Hematopoietic multipotent progenitor cell (in vitro differentiated cells): ENCODE data around the gene PARVG. TPM values are rescaled to one million over a fixed set of nuclear protein-coding genes. Genes with fewer than 3 reads are reported as not detected.

Experiments used
- DNase-seq, 3 donors: peaks; one replicate each; pipeline ENCODE4 v3.0.0-alpha.2; 2011 to 2015; ENCODE audit warnings: low read depth in 2 of 3, low spot score in 2 of 3
- total RNA-seq: library from RNA; depleted of rRNA; stranded (reverse); fragments of >200 nt; gene quantifications from one replicate; pipeline ENCODE4 v1.2.3, GENCODE V29; 2012

Gene PARVG
- total RNA-seq, 1 donor = 133 TPM

GRCh38 chr22:44179196-44179988 is 1.3 kb upstream of the PARVG start:
- DNase-seq = no peak

- DNase-seq = no peak
Measured at GRCh38 chr22:44179989-44180705, 578 bp upstream of the PARVG start.

DNA sequence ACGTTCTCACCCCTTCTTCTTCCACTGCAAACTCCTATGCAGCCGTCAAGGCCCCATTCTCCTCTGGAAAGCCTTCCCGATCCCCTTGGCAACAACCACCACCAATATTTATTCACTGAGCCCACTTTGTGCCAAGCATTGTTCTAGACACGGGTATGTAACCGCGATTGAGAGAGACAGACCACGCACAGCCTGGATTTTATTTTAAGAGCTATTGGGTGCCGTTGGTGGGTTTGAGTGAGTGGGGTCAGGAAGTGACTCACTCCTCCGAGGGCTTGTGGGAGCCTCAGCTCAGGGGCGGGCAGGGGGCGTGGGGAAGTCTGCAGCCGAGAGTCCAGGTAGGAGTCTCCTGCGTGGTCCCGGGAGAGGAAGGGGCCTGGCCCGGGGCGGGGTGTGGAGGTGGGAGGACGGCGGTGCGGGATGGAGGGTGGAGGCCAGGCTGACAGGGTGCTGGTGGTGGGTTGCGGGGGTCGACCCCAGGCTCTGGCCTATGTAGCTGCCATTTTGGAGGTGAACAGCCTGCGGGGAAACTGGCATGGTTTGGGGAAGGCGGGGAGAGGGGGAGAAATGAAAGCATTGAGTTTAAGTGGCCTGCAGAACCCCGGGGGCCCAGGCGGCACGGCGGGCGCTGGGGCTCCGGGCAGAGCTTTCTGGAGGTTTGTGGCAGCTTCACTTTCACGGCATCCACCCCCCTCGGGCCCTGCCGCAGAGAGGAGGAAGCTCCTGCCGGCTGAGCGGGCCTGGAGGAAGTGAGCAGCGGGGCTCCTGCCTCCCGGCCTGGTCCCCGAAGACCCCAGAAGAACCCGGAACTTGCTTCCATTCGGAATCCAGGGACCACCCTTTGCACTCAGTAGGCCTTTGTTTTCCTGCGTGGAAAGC is 547 bp downstream of the PARVG start:
- peak; percentile 35 to 90 (median 89) for DNase-seq

- DNase-seq = peak in 2 of 3 donors; percentile 10 to 44
Measured at GRCh38 chr22:44181912-44182587, 1.3 kb downstream of the PARVG start.

DNA sequence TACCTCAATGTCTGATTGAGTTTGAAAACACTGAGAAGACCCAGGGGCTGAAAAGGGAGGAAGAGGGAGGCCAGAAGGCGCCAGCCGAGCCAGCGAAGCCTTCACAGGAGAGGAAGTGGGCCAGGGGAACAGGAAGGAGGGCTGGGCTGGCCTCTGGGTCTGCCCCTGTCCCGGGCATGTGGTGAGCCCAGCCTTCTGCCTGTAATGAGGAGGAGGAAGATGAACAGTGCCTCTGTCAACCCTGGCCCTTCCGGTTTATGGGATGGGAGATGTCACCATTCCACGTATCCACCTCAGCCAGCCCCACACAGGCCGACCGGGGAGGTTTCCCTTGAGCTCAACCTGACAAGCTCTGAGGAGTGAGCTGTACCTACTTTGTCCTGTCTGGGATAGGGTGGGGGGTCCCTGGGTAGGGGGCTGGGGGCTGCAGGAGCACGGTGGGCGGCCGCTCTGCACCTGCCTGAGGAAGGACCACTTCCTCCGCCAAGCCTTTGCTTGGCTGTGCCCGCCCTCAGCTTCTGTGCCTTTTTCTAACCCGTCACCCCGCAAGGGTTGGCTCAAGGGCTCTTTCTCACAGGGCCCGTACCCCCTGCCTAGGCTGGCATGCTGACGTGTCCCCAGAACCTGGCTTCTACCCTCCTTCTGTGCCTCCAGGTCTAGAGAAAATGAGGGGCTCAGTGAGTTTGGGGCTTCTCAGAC is 2.0 kb downstream of the PARVG start:
- DNase-seq = peak in 2 of 3 donors; percentile 64 to 72

DNA sequence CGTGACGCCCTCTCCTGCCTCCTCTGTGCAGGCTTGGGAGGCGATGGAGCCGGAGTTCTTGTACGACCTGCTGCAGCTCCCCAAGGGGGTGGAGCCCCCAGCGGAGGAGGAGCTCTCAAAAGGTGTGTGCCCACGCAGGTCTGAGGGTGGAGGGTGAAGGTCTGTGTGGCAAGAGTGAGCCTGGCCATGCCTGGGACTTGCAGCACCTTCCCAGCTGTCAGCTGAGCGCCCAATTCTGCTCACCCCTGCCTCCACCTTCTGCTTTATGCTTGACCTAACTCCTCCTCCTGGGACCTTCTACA is 2.5 kb downstream of the PARVG start:
- DNase-seq = no peak

GRCh38 chr22:44184006-44184405 is 3.3 kb downstream of the PARVG start:
- DNase-seq = no peak

DNA sequence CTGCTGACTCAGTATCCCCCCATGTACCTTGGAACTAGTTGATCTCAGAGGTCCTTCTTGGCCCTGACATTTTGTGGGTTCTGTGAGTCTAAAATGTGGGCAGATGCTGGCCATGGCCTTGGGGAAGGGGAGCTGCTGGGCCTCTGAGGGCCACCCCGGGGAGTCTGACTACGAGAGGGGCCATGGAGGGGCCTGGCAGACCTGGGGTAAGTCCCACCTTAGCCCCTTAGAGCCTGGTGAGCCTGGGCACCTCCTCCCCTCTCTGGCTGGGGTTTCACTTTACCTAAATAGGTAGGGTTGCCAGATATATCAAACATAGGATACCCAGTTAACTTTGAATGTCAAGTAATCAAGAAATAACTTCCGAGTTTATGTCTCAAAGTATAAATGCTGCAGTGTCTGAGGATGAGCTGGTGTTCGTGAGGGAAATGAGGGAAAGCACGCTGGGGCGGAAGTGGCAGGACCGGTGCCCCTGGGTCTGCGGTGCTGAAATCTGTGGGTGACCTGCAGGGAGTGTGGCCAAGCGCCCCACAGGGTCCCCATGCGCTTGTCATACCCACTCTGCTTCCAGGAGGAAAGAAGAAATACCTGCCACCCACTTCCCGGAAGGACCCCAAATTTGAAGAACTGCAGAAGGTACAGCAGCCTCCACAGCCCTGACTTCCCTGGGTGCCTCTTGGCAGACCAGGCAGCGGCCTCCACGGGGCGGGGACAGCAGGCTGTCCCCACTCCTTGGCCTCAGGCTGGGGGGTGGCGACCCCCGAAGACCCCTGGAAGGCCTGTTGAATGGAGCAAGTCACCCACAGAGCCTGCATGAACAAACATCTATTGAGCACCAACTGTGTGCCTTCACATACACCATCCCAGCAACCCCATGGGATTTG is 4.8 kb downstream of the PARVG start:
- no peak for DNase-seq

DNA sequence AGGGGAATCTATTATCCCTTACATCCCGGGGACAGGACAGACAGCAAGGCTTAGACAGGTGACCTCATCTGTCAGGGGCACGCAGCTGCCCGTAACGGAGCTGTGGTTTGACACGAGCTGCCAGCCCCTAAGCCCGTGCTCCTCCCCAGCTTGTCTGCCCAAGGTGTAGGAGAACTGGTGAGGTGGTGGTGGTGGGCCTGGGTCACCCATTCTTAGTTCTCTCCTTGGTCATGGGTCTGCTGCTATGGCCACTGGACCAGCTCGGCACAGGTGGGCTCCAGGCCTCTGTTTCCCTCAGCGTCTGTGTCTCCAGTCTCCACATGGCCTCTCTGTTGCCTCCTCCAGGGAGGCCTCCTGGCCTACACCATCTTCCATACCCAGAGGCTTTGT is 5.4 kb downstream of the PARVG start:
- DNase-seq = no peak

- DNase-seq = no peak
Measured at GRCh38 chr22:44186737-44187136, 6.0 kb downstream of the PARVG start.

GRCh38 chr22:44187652-44188230 is 7.0 kb downstream of the PARVG start:
- DNase-seq = no peak

- no peak for DNase-seq
Measured at GRCh38 chr22:44188316-44188715, 7.6 kb downstream of the PARVG start.

DNA sequence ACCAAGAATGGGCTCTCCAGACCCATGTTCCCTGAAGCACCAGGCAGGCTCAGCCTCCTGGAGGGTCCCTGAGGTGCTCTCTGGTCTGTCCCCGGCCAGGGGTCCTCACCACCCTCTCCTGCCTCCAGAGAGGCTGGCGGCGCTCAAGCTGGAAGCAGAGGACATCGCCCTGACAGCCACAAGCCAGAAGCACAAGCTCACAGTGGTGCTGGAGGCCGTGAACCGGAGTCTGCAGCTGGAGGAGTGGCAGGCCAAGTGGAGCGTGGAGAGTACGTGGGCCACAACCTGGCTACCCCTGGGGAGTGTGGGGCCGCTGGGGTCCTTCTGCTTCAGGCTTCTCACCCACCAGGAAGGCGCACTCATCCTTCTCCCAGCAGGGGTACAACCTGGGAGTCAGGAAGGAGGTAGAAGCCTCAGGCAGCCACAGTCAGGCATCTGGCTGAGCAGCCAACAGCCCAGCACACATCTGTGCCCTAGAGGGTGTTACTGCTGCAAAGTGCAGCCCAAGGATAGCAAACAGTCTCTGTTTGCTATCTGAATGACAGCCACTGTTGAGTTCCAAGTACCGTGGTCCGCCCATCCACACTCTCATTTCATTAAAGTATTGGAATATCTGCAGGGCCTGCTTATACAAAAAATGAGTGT is 8.4 kb downstream of the PARVG start:
- DNase-seq = no peak

DNA sequence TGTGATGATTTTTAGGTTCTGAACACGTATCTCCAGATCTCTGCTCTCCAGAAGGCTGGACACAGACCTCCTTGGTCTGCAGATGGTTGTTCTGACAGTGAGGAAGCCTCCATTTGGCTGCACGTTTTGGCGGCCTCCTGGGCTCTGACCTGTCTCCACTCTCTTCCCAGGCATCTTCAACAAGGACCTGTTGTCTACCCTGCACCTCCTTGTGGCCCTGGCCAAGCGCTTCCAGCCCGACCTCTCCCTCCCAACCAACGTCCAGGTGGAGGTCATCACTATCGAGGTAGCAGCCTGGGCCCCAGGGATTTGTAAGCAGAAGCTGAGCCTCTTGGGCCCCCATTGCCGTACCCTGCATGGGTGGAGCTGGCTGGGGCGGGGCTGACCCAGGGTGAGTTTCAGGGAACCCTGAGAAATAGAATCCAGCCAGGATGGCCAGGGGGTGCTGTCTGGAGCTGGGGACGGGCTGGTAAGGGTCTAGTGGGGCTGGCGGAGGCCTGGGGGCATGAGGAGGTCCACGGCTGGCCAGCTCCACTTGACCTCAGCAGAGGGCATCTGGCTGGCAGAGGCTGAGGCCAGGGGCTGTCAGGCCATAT is 9.8 kb downstream of the PARVG start:
- no peak for DNase-seq

DNA sequence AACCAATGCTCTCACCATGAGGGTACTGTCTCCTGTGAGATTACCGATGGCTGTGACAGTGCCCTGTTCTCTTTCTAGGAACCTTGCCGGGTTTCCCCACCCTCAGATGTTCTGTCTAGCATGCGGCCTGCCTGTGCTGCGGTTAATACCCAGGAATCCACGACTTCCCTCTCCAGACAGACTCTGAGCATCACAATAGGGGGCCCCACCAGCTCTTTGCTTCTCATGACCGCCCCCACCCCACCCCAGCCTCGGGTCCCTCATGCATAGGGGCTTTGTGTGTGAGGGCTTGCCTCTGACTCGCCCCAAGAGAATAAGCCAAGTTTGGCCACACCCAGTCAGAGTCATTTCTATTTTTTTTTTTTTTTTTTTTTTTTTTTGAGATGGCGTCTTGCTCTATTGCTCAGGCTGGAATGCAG is 10.3 kb downstream of the PARVG start:
- no peak for DNase-seq

- peak in 2 of 3 donors; percentile 83 to 84 for DNase-seq
Measured at GRCh38 chr22:44192098-44192815, 11.5 kb downstream of the PARVG start.

GRCh38 chr22:44192816-44193534 is 12.2 kb downstream of the PARVG start:
- no peak for DNase-seq
